Stimulated activated CD8-positive, alpha-beta memory T cell treated with anti-CD3 and anti-CD28 coated beads, Interleukin-15, amount 100 ng/mL, for 1 hour (primary cell): ENCODE results near the gene RFX5.

Experiments used
- DNase-seq: peaks from one replicate; pipeline ENCODE4 v3.0.0-alpha.2; 2020; ENCODE audit warnings: low read depth

Gene RFX5

GRCh38 chr1:151325231-151325630 lies 21.8 kb downstream of the RFX5 start:
- DNase-seq, result no peak

- DNase-seq, result no peak
These were observed 22.6 kb downstream of the RFX5 start for GRCh38 chr1:151324390-151324930.

GRCh38 chr1:151318975-151319374 lies 28.1 kb downstream of the RFX5 start:
- DNase-seq, result no peak

GRCh38 chr1:151315565-151316235 lies 31.4 kb downstream of the RFX5 start:
- no peak for DNase-seq

- no peak for DNase-seq
These were observed 32.7 kb downstream of the RFX5 start for GRCh38 chr1:151314137-151314875.

GRCh38 chr1:151313501-151313900 lies 33.6 kb downstream of the RFX5 start:
- DNase-seq, result no peak

- no peak for DNase-seq
These were observed 34.2 kb downstream of the RFX5 start for GRCh38 chr1:151312826-151313225.

GRCh38 chr1:151312411-151312810 lies 34.6 kb downstream of the RFX5 start:
- no peak for DNase-seq

- DNase-seq, result peak; percentile 45
These were observed 35.3 kb downstream of the RFX5 start for GRCh38 chr1:151311589-151312331.

GRCh38 chr1:151311011-151311410 lies 36.0 kb downstream of the RFX5 start:
- no peak for DNase-seq

- DNase-seq, result no peak
These were observed 37.2 kb downstream of the RFX5 start for GRCh38 chr1:151309811-151310323.

GRCh38 chr1:151294742-151295462 lies 52.1 kb downstream of the RFX5 start:
- DNase-seq, result no peak

- no peak for DNase-seq
These were observed 54.0 kb downstream of the RFX5 start for GRCh38 chr1:151293093-151293492.

GRCh38 chr1:151292207-151293030 lies 54.6 kb downstream of the RFX5 start:
- no peak for DNase-seq

GRCh38 chr1:151290709-151291303 lies 56.2 kb downstream of the RFX5 start:
- DNase-seq, result no peak
